Measurements from ENCODE around the gene MYH6.

MYH6 gene

DNA sequence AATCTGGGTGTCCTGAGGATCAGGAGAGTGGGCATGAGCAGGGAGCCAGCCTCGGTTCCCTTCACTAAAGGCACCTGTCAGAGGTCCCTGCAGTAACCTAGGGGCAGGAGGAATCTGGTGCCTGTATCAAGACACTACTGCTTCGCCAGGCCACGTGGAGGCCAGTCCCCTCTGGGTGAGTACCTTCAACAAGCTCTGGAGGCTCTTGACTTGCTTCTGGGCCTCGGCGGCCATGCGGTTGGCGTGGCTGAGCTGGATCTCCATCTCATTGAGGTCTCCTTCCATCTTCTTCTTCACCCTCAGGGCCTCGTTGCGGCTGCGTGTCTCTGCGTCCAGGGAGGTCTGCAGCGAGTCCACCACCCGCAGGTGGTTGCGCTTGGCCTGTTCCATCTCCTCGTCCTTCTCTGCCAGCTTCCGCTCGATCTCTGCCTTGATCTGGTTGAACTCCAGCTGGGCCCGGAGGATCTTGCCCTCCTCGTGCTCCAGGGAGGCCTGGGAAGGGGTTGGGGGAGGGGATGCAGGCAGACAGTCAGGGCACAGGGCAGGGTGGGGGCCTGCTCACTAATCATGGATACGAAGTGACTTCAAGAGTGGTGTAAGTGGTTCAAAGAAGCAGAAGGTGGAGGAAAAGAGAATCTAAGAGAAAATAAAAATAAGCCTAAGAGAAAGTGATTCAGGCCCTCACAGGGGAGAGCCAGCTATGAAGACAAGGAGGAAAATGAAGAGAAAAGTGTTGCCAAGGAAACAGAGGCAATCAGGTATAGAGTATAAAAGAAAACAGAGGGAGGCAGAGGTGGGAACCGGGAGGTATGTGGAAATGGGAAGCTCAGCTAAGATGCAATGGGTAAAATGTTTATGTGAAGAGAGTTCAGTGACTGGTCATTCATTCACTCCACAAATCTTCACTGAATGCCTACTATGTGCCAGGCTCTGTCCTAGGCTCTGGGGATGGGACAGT lies 8.0 kb upstream of the MYH6 start:
- Histone ChIP-seq H2BK120ac (ENCODE audit: low read depth, low read length) (no peak overlapping the region), H3K27me3 (ENCODE audit: control insufficient read depth in 1 of 2, insufficient read depth in 1 of 2, low read length in 2 of 2) (peaks cover 39 to 62% of the 10 kb centered on the region in 2 experiments), H3K27ac (ENCODE audit: low read length, poor library complexity, severe bottlenecking) (no peak overlapping the region), H3K79me1 (replicated peaks; ENCODE audit: low read length, poor library complexity, severe bottlenecking) (no peaks in the 10 kb centered on the region), H3K9ac (ENCODE audit: low read length) (no peak overlapping the region), H3K4me3 (ENCODE audit: insufficient read depth in 1 of 2, low read depth in 1 of 2, low read length in 2 of 2) (no peak overlapping the region), H3K4me1 (ENCODE audit: control insufficient read depth, insufficient read depth, low read depth, low read length) (no peaks in the 10 kb centered on the region), H3K4me2 (ENCODE audit: low read length, poor library complexity, severe bottlenecking) (no peak overlapping the region), H3K14ac (ENCODE audit: low read length in 2 of 2) (no peak overlapping the region), H4K91ac (ENCODE audit: low read length) (no peak overlapping the region), H2BK15ac (ENCODE audit: low read depth, poor library complexity, severe bottlenecking) (no peak overlapping the region), H3K23ac (ENCODE audit: low read length in 2 of 2) (no peak overlapping the region), H3K9me3 (ENCODE audit: control insufficient read depth, low read length) (no peaks in the 10 kb centered on the region), H4K8ac (ENCODE audit: low read length) (no peak overlapping the region), H2BK5ac (ENCODE audit: low read depth, low read length, poor library complexity, severe bottlenecking) (no peak overlapping the region), H3K4ac (ENCODE audit: low read depth in 1 of 2, low read length in 2 of 2) (no peak overlapping the region), H3K36me3 (ENCODE audit: control insufficient read depth in 1 of 2, insufficient read depth in 2 of 2, low read depth in 1 of 2, low read length in 2 of 2) (no peaks in the 10 kb centered on the region), H2BK12ac (ENCODE audit: low read length in 2 of 2) (no peak overlapping the region), H3K18ac (ENCODE audit: low read depth in 1 of 2, low read length in 2 of 2) (no peak overlapping the region), H2AK5ac (ENCODE audit: low read length, severe bottlenecking) (no peak overlapping the region), H2AFZ (ENCODE audit: low read depth, low read length) (no peak overlapping the region)
- WGBS, result 81% methylated on average over 18 of the region's 21 CpGs
- no peak for DNase-seq

DNA sequence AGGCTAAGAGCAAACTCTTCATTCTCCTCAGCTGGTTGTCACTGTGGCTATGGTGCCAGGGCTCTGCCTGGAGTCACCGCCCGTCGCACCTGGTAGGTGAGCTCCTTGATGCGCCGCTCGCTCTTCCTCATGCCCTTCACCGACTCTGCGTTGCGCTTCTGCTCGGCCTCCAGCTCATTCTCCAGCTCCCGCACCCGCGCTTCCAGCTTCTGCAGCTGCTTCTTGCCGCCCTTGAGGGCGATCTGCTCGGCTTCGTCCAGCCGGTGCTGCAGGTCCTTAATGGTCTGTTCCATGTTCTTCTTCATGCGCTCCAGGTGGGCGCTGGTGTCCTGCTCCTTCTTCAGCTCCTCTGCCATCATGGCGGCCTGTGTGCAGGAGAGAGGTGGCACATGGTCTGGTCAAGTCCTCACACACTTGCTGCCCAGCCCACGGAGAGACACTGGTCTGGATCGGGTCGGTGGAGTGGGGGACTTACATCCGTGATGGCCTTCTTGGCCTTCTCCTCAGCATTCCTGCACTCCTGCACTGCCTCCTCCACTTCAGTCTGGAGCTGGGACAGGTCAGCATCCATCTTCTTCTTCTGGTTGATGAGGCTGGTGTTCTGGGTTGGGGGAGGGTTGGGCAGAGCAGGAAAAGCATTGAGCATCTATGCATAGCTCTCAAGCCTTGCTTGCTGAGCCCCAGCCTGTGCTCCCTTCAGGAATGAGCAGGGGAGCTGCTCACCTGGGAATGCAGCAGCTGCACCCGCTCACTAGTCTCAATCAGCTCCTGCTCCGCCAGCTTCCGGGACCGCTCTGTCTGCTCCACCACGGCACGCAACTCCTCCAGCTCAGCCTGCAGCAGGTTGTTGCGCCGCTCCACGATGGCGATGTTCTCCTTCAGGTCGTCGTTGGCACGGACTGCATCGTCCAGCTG lies 7.1 kb upstream of the MYH6 start:
- Histone ChIP-seq H3K9ac (ENCODE audit: low read length) (no peak overlapping the region), H2AFZ (ENCODE audit: low read depth, low read length) (no peak overlapping the region), H2AK5ac (ENCODE audit: low read length, severe bottlenecking) (no peak overlapping the region), H3K18ac (ENCODE audit: low read depth in 1 of 2, low read length in 2 of 2) (no peak overlapping the region), H3K27ac (ENCODE audit: low read length, poor library complexity, severe bottlenecking) (no peak overlapping the region), H4K91ac (ENCODE audit: low read length) (no peak overlapping the region), H2BK5ac (ENCODE audit: low read depth, low read length, poor library complexity, severe bottlenecking) (no peak overlapping the region), H2BK12ac (ENCODE audit: low read length in 2 of 2) (no peak overlapping the region), H3K4ac (ENCODE audit: low read depth in 1 of 2, low read length in 2 of 2) (no peak overlapping the region), H3K4me1 (ENCODE audit: control insufficient read depth, insufficient read depth, low read depth, low read length) (no peaks in the 10 kb centered on the region), H3K27me3 (ENCODE audit: control insufficient read depth in 1 of 2, insufficient read depth in 1 of 2, low read length in 2 of 2) (peaks cover 43 to 61% of the 10 kb centered on the region in 2 experiments), H3K9me3 (ENCODE audit: control insufficient read depth, low read length) (no peaks in the 10 kb centered on the region), H3K36me3 (ENCODE audit: control insufficient read depth in 1 of 2, insufficient read depth in 2 of 2, low read depth in 1 of 2, low read length in 2 of 2) (no peaks in the 10 kb centered on the region), H3K14ac (ENCODE audit: low read length in 2 of 2) (no peak overlapping the region), H3K23ac (ENCODE audit: low read length in 2 of 2) (no peak overlapping the region), H3K79me1 (replicated peaks; ENCODE audit: low read length, poor library complexity, severe bottlenecking) (no peaks in the 10 kb centered on the region), H3K4me3 (ENCODE audit: insufficient read depth in 1 of 2, low read depth in 1 of 2, low read length in 2 of 2) (no peak overlapping the region), H3K4me2 (ENCODE audit: low read length, poor library complexity, severe bottlenecking) (no peak overlapping the region), H2BK15ac (ENCODE audit: low read depth, poor library complexity, severe bottlenecking) (no peak overlapping the region), H4K8ac (ENCODE audit: low read length) (no peak overlapping the region), H2BK120ac (ENCODE audit: low read depth, low read length) (no peak overlapping the region)
- 93% methylated on average over 38 of the region's 39 CpGs for WGBS
- DNase-seq, result no peak

DNA sequence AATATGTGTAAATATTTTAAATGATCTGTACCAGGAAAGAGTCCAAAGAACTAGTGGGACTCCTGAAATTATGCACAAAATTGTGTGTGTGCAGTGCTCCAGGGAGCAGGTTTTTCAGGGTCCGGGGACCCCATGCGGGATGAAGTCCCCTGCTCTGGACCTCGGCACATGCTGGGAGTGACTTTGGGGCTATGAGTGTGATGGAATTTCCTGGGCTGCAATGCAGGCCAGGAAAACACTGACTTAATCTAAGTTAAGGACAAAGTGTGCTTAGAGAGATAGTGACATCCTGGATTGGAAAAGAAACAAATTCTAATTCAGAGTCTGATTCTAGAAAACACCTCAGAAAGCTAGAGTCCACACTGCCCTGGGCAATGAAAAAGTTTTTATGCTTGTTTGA lies 6.2 kb upstream of the MYH6 start:
- Histone ChIP-seq H4K8ac (ENCODE audit: low read length) (no peak overlapping the region), H3K18ac (ENCODE audit: low read depth in 1 of 2, low read length in 2 of 2) (no peak overlapping the region), H2BK12ac (ENCODE audit: low read length in 2 of 2) (no peak overlapping the region), H3K27ac (ENCODE audit: low read length, poor library complexity, severe bottlenecking) (no peak overlapping the region), H3K27me3 (ENCODE audit: control insufficient read depth in 1 of 2, insufficient read depth in 1 of 2, low read length in 2 of 2) (peaks cover 46 to 65% of the 10 kb centered on the region in 2 experiments), H4K91ac (ENCODE audit: low read length) (no peak overlapping the region), H3K14ac (ENCODE audit: low read length in 2 of 2) (no peak overlapping the region), H3K23ac (ENCODE audit: low read length in 2 of 2) (no peak overlapping the region), H3K9ac (ENCODE audit: low read length) (no peak overlapping the region), H3K4me3 (ENCODE audit: insufficient read depth in 1 of 2, low read depth in 1 of 2, low read length in 2 of 2) (no peak overlapping the region), H2BK5ac (ENCODE audit: low read depth, low read length, poor library complexity, severe bottlenecking) (no peak overlapping the region), H2BK15ac (ENCODE audit: low read depth, poor library complexity, severe bottlenecking) (no peak overlapping the region), H3K79me1 (replicated peaks; ENCODE audit: low read length, poor library complexity, severe bottlenecking) (no peaks in the 10 kb centered on the region), H3K4me1 (ENCODE audit: control insufficient read depth, insufficient read depth, low read depth, low read length) (no peaks in the 10 kb centered on the region), H3K4me2 (ENCODE audit: low read length, poor library complexity, severe bottlenecking) (no peak overlapping the region), H2AK5ac (ENCODE audit: low read length, severe bottlenecking) (no peak overlapping the region), H3K4ac (ENCODE audit: low read depth in 1 of 2, low read length in 2 of 2) (no peak overlapping the region), H3K36me3 (ENCODE audit: control insufficient read depth in 1 of 2, insufficient read depth in 2 of 2, low read depth in 1 of 2, low read length in 2 of 2) (no peaks in the 10 kb centered on the region), H2AFZ (ENCODE audit: low read depth, low read length) (no peak overlapping the region), H2BK120ac (ENCODE audit: low read depth, low read length) (no peak overlapping the region), H3K9me3 (ENCODE audit: control insufficient read depth, low read length) (no peaks in the 10 kb centered on the region)
- DNase-seq, result no peak
- 86% methylated on average over 3 of the region's 3 CpGs for WGBS

DNA sequence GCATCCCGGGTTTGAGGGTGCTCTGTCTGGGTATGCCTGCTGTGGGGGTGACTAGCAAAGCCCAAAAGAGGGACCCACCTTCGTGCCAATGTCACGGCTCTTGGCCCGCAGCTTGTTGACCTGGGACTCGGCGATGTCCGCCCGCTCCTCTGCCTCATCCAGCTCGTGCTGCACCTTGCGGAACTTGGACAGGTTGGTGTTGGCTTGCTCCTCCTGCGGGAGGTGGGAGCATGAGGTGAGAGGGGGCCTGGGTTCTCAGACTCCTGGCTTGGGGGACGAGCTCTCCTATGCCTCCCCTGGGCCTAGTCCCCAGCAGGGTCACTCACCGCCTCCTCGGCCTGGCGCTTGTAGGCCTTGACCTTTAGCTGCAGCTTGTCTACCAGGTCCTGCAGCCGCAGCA lies 5.6 kb upstream of the MYH6 start:
- Histone ChIP-seq H2BK12ac (ENCODE audit: low read length in 2 of 2) (no peak overlapping the region), H2BK15ac (ENCODE audit: low read depth, poor library complexity, severe bottlenecking) (no peak overlapping the region), H3K4me2 (ENCODE audit: low read length, poor library complexity, severe bottlenecking) (no peak overlapping the region), H3K27ac (ENCODE audit: low read length, poor library complexity, severe bottlenecking) (no peak overlapping the region), H2BK5ac (ENCODE audit: low read depth, low read length, poor library complexity, severe bottlenecking) (no peak overlapping the region), H3K23ac (ENCODE audit: low read length in 2 of 2) (no peak overlapping the region), H3K18ac (ENCODE audit: low read depth in 1 of 2, low read length in 2 of 2) (no peak overlapping the region), H3K4me3 (ENCODE audit: insufficient read depth in 1 of 2, low read depth in 1 of 2, low read length in 2 of 2) (no peak overlapping the region), H3K36me3 (ENCODE audit: control insufficient read depth in 1 of 2, insufficient read depth in 2 of 2, low read depth in 1 of 2, low read length in 2 of 2) (no peaks in the 10 kb centered on the region), H3K4me1 (ENCODE audit: control insufficient read depth, insufficient read depth, low read depth, low read length) (no peaks in the 10 kb centered on the region), H3K27me3 (ENCODE audit: control insufficient read depth in 1 of 2, insufficient read depth in 1 of 2, low read length in 2 of 2) (peaks cover 44 to 65% of the 10 kb centered on the region in 2 experiments), H3K9me3 (ENCODE audit: control insufficient read depth, low read length) (no peaks in the 10 kb centered on the region), H2AK5ac (ENCODE audit: low read length, severe bottlenecking) (no peak overlapping the region), H3K4ac (ENCODE audit: low read depth in 1 of 2, low read length in 2 of 2) (no peak overlapping the region), H4K91ac (ENCODE audit: low read length) (no peak overlapping the region), H3K14ac (ENCODE audit: low read length in 2 of 2) (no peak overlapping the region), H4K8ac (ENCODE audit: low read length) (peak overlapping the region; percentile 4), H2BK120ac (ENCODE audit: low read depth, low read length) (no peak overlapping the region), H2AFZ (ENCODE audit: low read depth, low read length) (no peak overlapping the region), H3K9ac (ENCODE audit: low read length) (no peak overlapping the region), H3K79me1 (replicated peaks; ENCODE audit: low read length, poor library complexity, severe bottlenecking) (no peaks in the 10 kb centered on the region)
- WGBS, result 85% methylated on average over 13 of the region's 16 CpGs
- DNase-seq, result no peak
